ENCODE results near the gene MYD88.
"Not testable (repeated sequence)": the region's sequence is repeated elsewhere in the genome, so short reads cannot be mapped to it uniquely, and the experiment has no call there.

Gene MYD88

GRCh38 chr3:38142959-38143358 lies 4.5 kb downstream of the MYD88 start:
- DNase-seq = no peak

GRCh38 chr3:38143511-38143910 lies 5.0 kb downstream of the MYD88 start:
- DNase-seq = no peak

GRCh38 chr3:38146504-38146903 lies 8.0 kb downstream of the MYD88 start:
- no peak for DNase-seq

GRCh38 chr3:38147421-38147820 lies 9.0 kb downstream of the MYD88 start:
- no peak for DNase-seq

- no peak for DNase-seq
Measured at GRCh38 chr3:38148311-38148882, 9.9 kb downstream of the MYD88 start.

- DNase-seq = no peak
Measured at GRCh38 chr3:38149708-38150107, 11.2 kb downstream of the MYD88 start.

GRCh38 chr3:38150780-38151528 lies 12.5 kb downstream of the MYD88 start:
- DNase-seq = no peak

GRCh38 chr3:38151667-38152265 lies 13.3 kb downstream of the MYD88 start:
- no peak for DNase-seq

- DNase-seq = no peak
Measured at GRCh38 chr3:38152609-38153008, 14.1 kb downstream of the MYD88 start.

- DNase-seq = no peak
Measured at GRCh38 chr3:38153221-38153620, 14.8 kb downstream of the MYD88 start.

GRCh38 chr3:38154033-38154494 lies 15.6 kb downstream of the MYD88 start:
- DNase-seq = no peak

- DNase-seq = no peak
Measured at GRCh38 chr3:38154625-38155255, 16.3 kb downstream of the MYD88 start.

GRCh38 chr3:38155825-38156224 lies 17.4 kb downstream of the MYD88 start:
- DNase-seq = no peak

- DNase-seq = no peak
Measured at GRCh38 chr3:38157117-38157516, 18.7 kb downstream of the MYD88 start.

GRCh38 chr3:38157595-38157994 lies 19.1 kb downstream of the MYD88 start:
- DNase-seq = no peak

- DNase-seq = no peak
Measured at GRCh38 chr3:38158472-38158871, 20.0 kb downstream of the MYD88 start.

GRCh38 chr3:38160704-38161103 lies 22.2 kb downstream of the MYD88 start:
- not testable (repeated sequence) for DNase-seq

GRCh38 chr3:38163117-38163840 lies 24.8 kb downstream of the MYD88 start:
- no peak for DNase-seq

- DNase-seq = no peak
Measured at GRCh38 chr3:38163841-38164642, 25.6 kb downstream of the MYD88 start.

GRCh38 chr3:38164643-38164951 lies 26.1 kb downstream of the MYD88 start:
- no peak for DNase-seq

- DNase-seq = peak; percentile 93
Measured at GRCh38 chr3:38164952-38165721, 26.7 kb downstream of the MYD88 start, which contains the start of gene OXSR1. Gene OXSR1 (plus strand): TSS chr3:38165537. CDS start chr3:38165877, 340 bp downstream.

Data from effector CD8-positive, alpha-beta T cell (primary cell).